K562 treated with DMSO at 1 percent for 24 hours (cell line): Measurements from ENCODE around the gene PTTG1IP2. TPM values are rescaled to one million over a fixed set of nuclear protein-coding genes. Genes with fewer than 3 reads are reported as not detected.

Source experiments
- total RNA-seq: library from RNA; unstranded; fragments of 300-600 nt; gene quantifications from 2 replicates; pipeline ENCODE4 v1.2.3, GENCODE V29; 2022; ENCODE audit warnings: low read depth; ENCODE audit not compliant: insufficient read depth

The PTTG1IP2 gene
- not detected in 2 replicates for total RNA-seq

DNA sequence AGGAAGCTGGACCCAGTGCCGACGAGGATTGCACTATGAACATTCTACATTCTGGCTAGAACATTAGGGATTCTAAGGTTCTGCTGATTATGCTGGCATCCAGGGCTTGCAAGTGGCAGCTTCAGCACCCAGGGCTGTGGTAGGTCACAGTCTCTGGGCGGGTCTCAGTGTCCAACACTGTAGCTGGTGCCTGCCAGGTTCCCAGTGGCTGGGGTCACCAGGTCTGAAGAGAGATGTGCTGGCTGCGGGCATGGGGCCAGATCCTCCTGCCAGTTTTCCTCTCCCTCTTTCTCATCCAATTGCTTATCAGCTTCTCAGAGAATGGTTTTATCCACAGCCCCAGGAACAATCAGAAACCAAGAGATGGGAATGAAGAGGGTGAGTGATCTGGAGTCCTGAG is at the start of gene PTTG1IP2:
Gene PTTG1IP2, plus strand, starts transcription at position 86 of the 400 bp plus-strand sequence. Its CDS starts 148 bp downstream, at position 234.

Other genes starting within 250 kb of the PTTG1IP2 start
- gene CFAP69, start 224.5 kb upstream of the PTTG1IP2 start, total RNA-seq, result 0.32 and 2.0 TPM in 2 replicates
- gene FAM237B, start 148.3 kb upstream of the PTTG1IP2 start, total RNA-seq, result not detected in 2 replicates
- gene GTPBP10, start 122.9 kb upstream of the PTTG1IP2 start, total RNA-seq, result 6.5 and 12.9 TPM in 2 replicates
- 11.0 and 11.4 TPM in 2 replicates for gene CLDN12, start 66.2 kb upstream of the PTTG1IP2 start, total RNA-seq
- 0.57 and 0.58 TPM in 2 replicates for gene CDK14, start 126.7 kb downstream of the PTTG1IP2 start, total RNA-seq